ENCODE data around the gene RMDN2.
"Not testable (repeated sequence)": the region's sequence is repeated elsewhere in the genome, so short reads cannot be mapped to it uniquely, and the experiment has no call there.

The RMDN2 gene

DNA sequence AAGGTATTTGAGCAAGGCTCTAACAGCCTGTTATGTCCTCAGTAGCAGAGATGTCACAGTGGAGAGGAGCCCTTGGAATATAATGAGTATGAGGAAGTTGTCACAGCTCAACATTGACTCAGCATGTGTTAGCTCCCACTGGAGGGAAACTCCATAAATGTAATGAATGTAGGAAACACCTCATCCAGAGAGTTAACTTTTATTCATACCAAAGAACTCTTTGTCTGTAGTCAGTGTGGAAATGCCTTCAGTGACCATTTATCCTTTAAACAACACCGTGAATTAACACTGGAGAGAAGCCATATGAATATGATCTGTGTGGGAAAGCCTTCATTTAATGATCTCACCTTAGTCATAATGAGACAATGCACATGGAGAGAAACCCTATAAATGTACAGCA is 91.1 kb downstream of the RMDN2 start:
- no peak for DNase-seq (ENCODE audit: extremely low spot score)
- ChIA-PET POLR2A (no interaction called here), CTCF (interaction anchor here (1.2 to 1.8 kb wide), 3 partner anchors 12 to 258 kb away, joined by 4 to 8 read pairs (median 6); no protein-coding TSS in a partner anchor)
- TF ChIP-seq, protein P1, sequence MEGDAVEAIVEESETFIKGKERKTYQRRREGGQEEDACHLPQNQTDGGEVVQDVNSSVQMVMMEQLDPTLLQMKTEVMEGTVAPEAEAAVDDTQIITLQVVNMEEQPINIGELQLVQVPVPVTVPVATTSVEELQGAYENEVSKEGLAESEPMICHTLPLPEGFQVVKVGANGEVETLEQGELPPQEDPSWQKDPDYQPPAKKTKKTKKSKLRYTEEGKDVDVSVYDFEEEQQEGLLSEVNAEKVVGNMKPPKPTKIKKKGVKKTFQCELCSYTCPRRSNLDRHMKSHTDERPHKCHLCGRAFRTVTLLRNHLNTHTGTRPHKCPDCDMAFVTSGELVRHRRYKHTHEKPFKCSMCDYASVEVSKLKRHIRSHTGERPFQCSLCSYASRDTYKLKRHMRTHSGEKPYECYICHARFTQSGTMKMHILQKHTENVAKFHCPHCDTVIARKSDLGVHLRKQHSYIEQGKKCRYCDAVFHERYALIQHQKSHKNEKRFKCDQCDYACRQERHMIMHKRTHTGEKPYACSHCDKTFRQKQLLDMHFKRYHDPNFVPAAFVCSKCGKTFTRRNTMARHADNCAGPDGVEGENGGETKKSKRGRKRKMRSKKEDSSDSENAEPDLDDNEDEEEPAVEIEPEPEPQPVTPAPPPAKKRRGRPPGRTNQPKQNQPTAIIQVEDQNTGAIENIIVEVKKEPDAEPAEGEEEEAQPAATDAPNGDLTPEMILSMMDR (IDR thresholded peaks at IDR 0.05; ENCODE audit: control extremely low read depth, extremely low read depth, low read depth, missing control alignments) = no peak

- TF ChIP-seq, protein P1 (IDR thresholded peaks at IDR 0.05; ENCODE audit: control extremely low read depth, extremely low read depth, low read depth, missing control alignments) = no peak
- ChIA-PET POLR2A (no interaction called here), CTCF (no interaction called here)
- DNase-seq (ENCODE audit: extremely low spot score) = no peak
These were observed 92.7 kb downstream of the RMDN2 start for GRCh38 chr2:38017836-38018235.

DNA sequence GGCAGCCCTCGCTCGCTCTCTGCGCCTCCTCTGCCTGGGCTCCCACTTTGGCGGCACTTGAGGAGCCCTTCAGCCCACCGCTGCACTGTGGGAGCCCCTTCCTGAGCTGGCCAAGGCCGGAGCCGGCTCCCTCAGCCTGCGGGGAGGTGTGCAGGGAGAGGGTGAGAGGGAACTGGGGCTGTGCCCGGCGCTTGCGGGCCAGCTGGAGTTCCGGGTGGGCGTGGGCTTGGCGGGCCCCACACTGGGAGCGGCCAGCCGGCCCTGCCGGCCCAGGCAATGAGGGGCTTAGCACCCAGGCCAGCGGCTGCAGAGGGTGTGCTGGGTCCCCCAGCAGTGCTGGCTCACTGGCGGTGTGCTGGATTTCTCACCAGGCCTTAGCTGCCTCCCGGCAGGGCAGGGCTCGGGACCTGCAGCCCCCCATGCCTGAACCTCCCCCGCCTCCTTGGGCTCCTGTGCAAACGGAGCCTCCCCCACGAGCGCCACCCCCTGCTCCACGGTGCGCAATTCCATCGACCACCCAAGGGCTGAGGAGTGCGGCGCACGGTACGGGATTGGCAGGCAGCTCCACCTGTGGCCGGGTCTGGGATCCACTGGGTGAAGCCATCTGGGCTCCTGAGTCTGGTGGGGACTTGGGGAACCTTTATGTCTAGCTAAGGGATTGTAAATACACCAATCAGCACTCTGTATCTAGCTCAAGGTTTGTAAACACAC is 95.4 kb downstream of the RMDN2 start:
- DNase-seq (ENCODE audit: extremely low spot score); POLR2A ChIA-PET: not testable (repeated sequence)
- CTCF ChIA-PET = interaction anchor here (0.9 kb wide), 1 partner anchor 50 kb away, joined by 3 read pairs; no protein-coding TSS in a partner anchor

DNA sequence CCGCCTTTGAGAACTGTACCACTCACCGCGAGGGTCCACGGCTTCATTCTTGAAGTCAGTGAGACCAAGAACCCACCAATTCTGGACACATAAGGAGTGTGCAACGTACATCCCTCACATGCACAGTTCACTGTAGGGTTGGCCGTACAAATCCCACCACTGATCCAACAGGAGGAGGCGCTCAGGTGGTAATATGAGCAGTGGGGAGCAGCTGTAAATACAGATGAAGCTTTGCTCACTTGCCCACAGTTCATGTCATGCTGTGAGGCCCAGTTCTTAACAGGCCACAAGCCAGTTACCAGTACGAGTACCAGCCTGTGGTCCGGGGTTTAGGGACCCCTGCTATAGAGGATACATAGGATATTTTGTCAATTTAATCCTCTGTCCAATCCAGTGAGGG is 96.5 kb downstream of the RMDN2 start:
- POLR2A ChIA-PET = no interaction called here
- TF ChIP-seq, protein P1 (IDR thresholded peaks at IDR 0.05; ENCODE audit: control extremely low read depth, extremely low read depth, low read depth, missing control alignments) = no peak
- no peak for DNase-seq (ENCODE audit: extremely low spot score)
- CTCF ChIA-PET = interaction anchor here (1.6 kb wide), 1 partner anchor 11 kb away, joined by 3 read pairs; no protein-coding TSS in a partner anchor

GRCh38 chr2:38026846-38027245 is 101.8 kb downstream of the RMDN2 start:
- CTCF ChIA-PET = interaction anchor here (0.9 to 1.8 kb wide), 4 partner anchors 10 to 136 kb away, joined by 3 to 7 read pairs (median 5); no protein-coding TSS in a partner anchor
- no peak for DNase-seq (ENCODE audit: extremely low spot score)
- TF ChIP-seq, protein P1 (IDR thresholded peaks at IDR 0.05; ENCODE audit: control extremely low read depth, extremely low read depth, low read depth, missing control alignments) = no peak
- POLR2A ChIA-PET = no interaction called here

DNA sequence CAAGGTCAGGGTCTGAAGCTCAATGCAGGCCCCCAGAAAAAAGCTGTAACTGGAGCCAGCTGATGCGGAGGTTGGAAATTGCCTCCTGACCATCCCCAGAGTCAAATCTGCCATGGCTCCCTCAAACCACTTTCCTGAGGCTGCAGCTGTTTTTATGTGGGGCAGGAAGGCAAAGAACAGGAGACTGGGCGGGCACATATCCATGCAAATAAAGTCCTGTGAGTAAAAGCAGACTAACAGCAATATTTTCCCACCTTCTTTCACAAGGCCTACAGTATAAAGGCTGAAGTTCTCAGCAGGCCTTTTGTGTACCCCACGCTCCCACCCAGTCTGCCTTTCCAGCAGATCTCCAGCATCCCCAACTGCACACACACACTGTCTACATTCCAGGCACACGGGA is 103.7 kb downstream of the RMDN2 start:
- CTCF ChIA-PET = interaction anchor here (1.1 to 2.0 kb wide), 3 partner anchors 10 to 17 kb away, joined by 4 to 10 read pairs (median 6); no protein-coding TSS in a partner anchor
- TF ChIP-seq, protein P1 (IDR thresholded peaks at IDR 0.05; ENCODE audit: control extremely low read depth, extremely low read depth, low read depth, missing control alignments) = no peak
- no peak for DNase-seq (ENCODE audit: extremely low spot score)
- POLR2A ChIA-PET = no interaction called here

DNA sequence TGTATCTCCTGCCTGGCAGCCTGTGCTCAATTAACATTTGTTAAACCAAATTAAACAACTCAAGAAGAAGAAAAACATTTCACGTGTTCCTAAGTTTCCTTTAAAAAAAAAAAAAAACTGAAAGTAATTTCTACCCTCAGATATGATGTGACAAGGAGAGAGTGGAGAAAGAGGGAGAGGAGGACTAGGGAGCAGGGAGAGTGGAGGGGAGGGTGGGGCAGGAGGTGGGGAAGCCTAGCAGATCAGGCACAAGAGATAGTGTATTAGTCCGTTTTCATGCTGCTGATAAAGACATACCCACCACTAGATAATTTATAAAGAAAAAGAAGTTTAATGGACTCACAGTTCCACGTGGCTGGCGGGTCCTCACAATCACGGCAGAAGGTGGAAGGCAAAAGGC is 104.4 kb downstream of the RMDN2 start:
- TF ChIP-seq, protein P1 (IDR thresholded peaks at IDR 0.05; ENCODE audit: control extremely low read depth, extremely low read depth, low read depth, missing control alignments) = no peak
- POLR2A ChIA-PET = no interaction called here
- CTCF ChIA-PET = no interaction called here
- DNase-seq (ENCODE audit: extremely low spot score) = no peak

Measured in GM10248 (cell line).